H1 (cell line): ENCODE results near the gene TMC3. TPM values are rescaled to one million over a fixed set of nuclear protein-coding genes. Genes with fewer than 3 reads are reported as not detected.

ENCODE experiments used
- TBP ChIP-seq: IDR thresholded peaks from 2 replicates; pipeline ENCODE4 v1.6.1; 2011; ENCODE audit warnings: low read depth, low read length, improper control_type of control experiment
- polyA plus RNA-seq, 7 experiments: library from polyadenylated mRNA; depleted of rRNA in 3 of 7; stranded (reverse) in 5 of 7; unstranded in 2 of 7; fragments of >200 nt in 5 of 7; fragments of 200-250 nt in 2 of 7; gene quantifications; 1 replicate in 5 of 7; 2 replicates in 1 of 7; 4 replicates in 1 of 7; pipeline versions ENCODE4 v1.2.1 to v1.2.3, GENCODE V29; 2011 to 2013; ENCODE audit warnings: missing spikeins in 2 of 7, mixed read lengths in 2 of 7
- total RNA-seq: library from RNA; stranded (reverse); fragmentation: NEBNext Ultra II Directional; extraction: Animal tissue kit (Norgen Biotek cat#: 25700); gene quantifications from 2 replicates; pipeline ENCODE4 v1.2.1, GENCODE V29; 2021
- TF ChIP-seq, protein P1 (sequence below): fragments of 300-600 bp; sonication (generic); IDR thresholded peaks from 2 replicates; pipeline ENCODE4 v1.7.1; 2012; ENCODE audit warnings: low read length, moderate library complexity, mild to moderate bottlenecking, inconsistent platforms; ENCODE audit not compliant: insufficient replicate concordance

The TMC3 gene
- total and polyA plus RNA-seq, 2 of the 8 experiments (the other 6 are each of a cell fraction or from before 2014, with no cell fraction given), result not detected

DNA sequence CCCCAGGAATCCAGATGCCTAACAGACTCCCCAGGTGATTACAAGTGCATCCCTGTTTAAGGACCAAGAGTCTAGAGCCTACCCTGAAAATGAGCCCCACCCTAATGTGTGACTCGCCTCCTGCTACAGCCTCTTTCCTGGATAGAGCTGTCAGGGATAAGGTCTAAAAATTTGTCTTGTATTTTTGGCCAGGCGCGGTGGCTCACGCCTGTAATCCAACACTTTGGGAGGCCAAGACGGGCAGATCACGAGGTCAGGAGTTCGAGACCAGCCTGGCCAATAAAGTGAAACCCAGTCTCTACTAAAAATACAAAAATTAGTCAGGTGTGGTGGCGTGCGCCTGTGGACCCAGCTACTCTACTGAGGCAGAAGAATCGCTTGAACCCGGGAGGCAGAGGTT, 11.2 kb downstream of the TMC3 start (continued):
- TF ChIP-seq, protein P1, sequence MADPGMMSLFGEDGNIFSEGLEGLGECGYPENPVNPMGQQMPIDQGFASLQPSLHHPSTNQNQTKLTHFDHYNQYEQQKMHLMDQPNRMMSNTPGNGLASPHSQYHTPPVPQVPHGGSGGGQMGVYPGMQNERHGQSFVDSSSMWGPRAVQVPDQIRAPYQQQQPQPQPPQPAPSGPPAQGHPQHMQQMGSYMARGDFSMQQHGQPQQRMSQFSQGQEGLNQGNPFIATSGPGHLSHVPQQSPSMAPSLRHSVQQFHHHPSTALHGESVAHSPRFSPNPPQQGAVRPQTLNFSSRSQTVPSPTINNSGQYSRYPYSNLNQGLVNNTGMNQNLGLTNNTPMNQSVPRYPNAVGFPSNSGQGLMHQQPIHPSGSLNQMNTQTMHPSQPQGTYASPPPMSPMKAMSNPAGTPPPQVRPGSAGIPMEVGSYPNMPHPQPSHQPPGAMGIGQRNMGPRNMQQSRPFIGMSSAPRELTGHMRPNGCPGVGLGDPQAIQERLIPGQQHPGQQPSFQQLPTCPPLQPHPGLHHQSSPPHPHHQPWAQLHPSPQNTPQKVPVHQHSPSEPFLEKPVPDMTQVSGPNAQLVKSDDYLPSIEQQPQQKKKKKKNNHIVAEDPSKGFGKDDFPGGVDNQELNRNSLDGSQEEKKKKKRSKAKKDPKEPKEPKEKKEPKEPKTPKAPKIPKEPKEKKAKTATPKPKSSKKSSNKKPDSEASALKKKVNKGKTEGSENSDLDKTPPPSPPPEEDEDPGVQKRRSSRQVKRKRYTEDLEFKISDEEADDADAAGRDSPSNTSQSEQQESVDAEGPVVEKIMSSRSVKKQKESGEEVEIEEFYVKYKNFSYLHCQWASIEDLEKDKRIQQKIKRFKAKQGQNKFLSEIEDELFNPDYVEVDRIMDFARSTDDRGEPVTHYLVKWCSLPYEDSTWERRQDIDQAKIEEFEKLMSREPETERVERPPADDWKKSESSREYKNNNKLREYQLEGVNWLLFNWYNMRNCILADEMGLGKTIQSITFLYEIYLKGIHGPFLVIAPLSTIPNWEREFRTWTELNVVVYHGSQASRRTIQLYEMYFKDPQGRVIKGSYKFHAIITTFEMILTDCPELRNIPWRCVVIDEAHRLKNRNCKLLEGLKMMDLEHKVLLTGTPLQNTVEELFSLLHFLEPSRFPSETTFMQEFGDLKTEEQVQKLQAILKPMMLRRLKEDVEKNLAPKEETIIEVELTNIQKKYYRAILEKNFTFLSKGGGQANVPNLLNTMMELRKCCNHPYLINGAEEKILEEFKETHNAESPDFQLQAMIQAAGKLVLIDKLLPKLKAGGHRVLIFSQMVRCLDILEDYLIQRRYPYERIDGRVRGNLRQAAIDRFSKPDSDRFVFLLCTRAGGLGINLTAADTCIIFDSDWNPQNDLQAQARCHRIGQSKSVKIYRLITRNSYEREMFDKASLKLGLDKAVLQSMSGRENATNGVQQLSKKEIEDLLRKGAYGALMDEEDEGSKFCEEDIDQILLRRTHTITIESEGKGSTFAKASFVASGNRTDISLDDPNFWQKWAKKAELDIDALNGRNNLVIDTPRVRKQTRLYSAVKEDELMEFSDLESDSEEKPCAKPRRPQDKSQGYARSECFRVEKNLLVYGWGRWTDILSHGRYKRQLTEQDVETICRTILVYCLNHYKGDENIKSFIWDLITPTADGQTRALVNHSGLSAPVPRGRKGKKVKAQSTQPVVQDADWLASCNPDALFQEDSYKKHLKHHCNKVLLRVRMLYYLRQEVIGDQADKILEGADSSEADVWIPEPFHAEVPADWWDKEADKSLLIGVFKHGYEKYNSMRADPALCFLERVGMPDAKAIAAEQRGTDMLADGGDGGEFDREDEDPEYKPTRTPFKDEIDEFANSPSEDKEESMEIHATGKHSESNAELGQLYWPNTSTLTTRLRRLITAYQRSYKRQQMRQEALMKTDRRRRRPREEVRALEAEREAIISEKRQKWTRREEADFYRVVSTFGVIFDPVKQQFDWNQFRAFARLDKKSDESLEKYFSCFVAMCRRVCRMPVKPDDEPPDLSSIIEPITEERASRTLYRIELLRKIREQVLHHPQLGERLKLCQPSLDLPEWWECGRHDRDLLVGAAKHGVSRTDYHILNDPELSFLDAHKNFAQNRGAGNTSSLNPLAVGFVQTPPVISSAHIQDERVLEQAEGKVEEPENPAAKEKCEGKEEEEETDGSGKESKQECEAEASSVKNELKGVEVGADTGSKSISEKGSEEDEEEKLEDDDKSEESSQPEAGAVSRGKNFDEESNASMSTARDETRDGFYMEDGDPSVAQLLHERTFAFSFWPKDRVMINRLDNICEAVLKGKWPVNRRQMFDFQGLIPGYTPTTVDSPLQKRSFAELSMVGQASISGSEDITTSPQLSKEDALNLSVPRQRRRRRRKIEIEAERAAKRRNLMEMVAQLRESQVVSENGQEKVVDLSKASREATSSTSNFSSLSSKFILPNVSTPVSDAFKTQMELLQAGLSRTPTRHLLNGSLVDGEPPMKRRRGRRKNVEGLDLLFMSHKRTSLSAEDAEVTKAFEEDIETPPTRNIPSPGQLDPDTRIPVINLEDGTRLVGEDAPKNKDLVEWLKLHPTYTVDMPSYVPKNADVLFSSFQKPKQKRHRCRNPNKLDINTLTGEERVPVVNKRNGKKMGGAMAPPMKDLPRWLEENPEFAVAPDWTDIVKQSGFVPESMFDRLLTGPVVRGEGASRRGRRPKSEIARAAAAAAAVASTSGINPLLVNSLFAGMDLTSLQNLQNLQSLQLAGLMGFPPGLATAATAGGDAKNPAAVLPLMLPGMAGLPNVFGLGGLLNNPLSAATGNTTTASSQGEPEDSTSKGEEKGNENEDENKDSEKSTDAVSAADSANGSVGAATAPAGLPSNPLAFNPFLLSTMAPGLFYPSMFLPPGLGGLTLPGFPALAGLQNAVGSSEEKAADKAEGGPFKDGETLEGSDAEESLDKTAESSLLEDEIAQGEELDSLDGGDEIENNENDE, result no peak
- peak; percentile 42; the same call in 1 of the 2 replicates for TF ChIP-seq TBP
